Activated T-cell treated with anti-CD3 and anti-CD28 coated beads, Interleukin-2, amount 50 U/mL, for 48 hours (primary cell): Measurements from ENCODE around the gene SMIM14.
"Not testable (repeated sequence)": the region's sequence is repeated elsewhere in the genome, so short reads cannot be mapped to it uniquely, and the experiment has no call there.

Experiments used
- DNase-seq, 2 experiments: peaks; one replicate each; pipeline ENCODE4 v3.0.0-alpha.2; 2020

SMIM14 gene

GRCh38 chr4:39642885-39643552 is 4.4 kb upstream of the SMIM14 start:
- no peak for DNase-seq

GRCh38 chr4:39641451-39641850 is 2.8 kb upstream of the SMIM14 start:
- DNase-seq, result no peak

- peak; percentile 44 to 45 for DNase-seq
Measured at GRCh38 chr4:39637586-39638353, 895 bp downstream of the SMIM14 start.

GRCh38 chr4:39637221-39637585 is 1.5 kb downstream of the SMIM14 start:
- DNase-seq, result no peak

- no peak for DNase-seq
Measured at GRCh38 chr4:39636531-39637184, 2.0 kb downstream of the SMIM14 start.

- DNase-seq, result no peak
Measured at GRCh38 chr4:39635023-39635422, 3.6 kb downstream of the SMIM14 start.

GRCh38 chr4:39631700-39632079 is 7.0 kb downstream of the SMIM14 start:
- no peak for DNase-seq

- DNase-seq, result no peak
Measured at GRCh38 chr4:39627413-39627812, 11.3 kb downstream of the SMIM14 start.

- DNase-seq, result no peak
Measured at GRCh38 chr4:39626913-39627312, 11.8 kb downstream of the SMIM14 start.

- DNase-seq, result no peak
Measured at GRCh38 chr4:39626261-39626660, 12.4 kb downstream of the SMIM14 start.

- DNase-seq, result no peak
Measured at GRCh38 chr4:39621582-39621981, 17.1 kb downstream of the SMIM14 start.

- no peak for DNase-seq
Measured at GRCh38 chr4:39620551-39621313, 17.9 kb downstream of the SMIM14 start.

- DNase-seq, result no peak
Measured at GRCh38 chr4:39617534-39617933, 21.1 kb downstream of the SMIM14 start.

GRCh38 chr4:39616651-39617050 is 22.0 kb downstream of the SMIM14 start:
- no peak for DNase-seq

- not testable (repeated sequence) for DNase-seq
Measured at GRCh38 chr4:39616112-39616511, 22.6 kb downstream of the SMIM14 start.

GRCh38 chr4:39614487-39615162 is 24.0 kb downstream of the SMIM14 start:
- no peak for DNase-seq

- DNase-seq, result no peak
Measured at GRCh38 chr4:39613093-39613656, 25.5 kb downstream of the SMIM14 start.

- DNase-seq, result no peak
Measured at GRCh38 chr4:39609454-39609931, 29.2 kb downstream of the SMIM14 start.

- no peak for DNase-seq
Measured at GRCh38 chr4:39608451-39608850, 30.2 kb downstream of the SMIM14 start.

- no peak for DNase-seq
Measured at GRCh38 chr4:39606747-39607146, 31.9 kb downstream of the SMIM14 start.

GRCh38 chr4:39597695-39598381 is 40.8 kb downstream of the SMIM14 start:
- DNase-seq, result no peak

- no peak for DNase-seq
Measured at GRCh38 chr4:39596971-39597370, 41.7 kb downstream of the SMIM14 start.
